ENCODE data around the gene APC.
"Not testable (repeated sequence)": the region's sequence is repeated elsewhere in the genome, so short reads cannot be mapped to it uniquely, and the experiment has no call there.

Gene APC

GRCh38 chr5:112787896-112788295 is 50.2 kb downstream of the APC start:
- no peak for FAIRE-seq

- FAIRE-seq = no peak
Measured at GRCh38 chr5:112793201-112793600, 55.5 kb downstream of the APC start.

GRCh38 chr5:112794410-112794809 is 56.7 kb downstream of the APC start:
- FAIRE-seq = no peak

GRCh38 chr5:112795342-112795741 is 57.7 kb downstream of the APC start:
- FAIRE-seq = no peak

GRCh38 chr5:112795944-112796678 is 58.4 kb downstream of the APC start:
- FAIRE-seq = no peak

- no peak for FAIRE-seq
Measured at GRCh38 chr5:112799661-112800060, 62.0 kb downstream of the APC start.

GRCh38 chr5:112800891-112801290 is 63.2 kb downstream of the APC start:
- no peak for FAIRE-seq

- FAIRE-seq = no peak
Measured at GRCh38 chr5:112811023-112811422, 73.3 kb downstream of the APC start.

GRCh38 chr5:112812549-112812948 is 74.9 kb downstream of the APC start:
- no peak for FAIRE-seq

GRCh38 chr5:112820246-112820645 is 82.6 kb downstream of the APC start:
- FAIRE-seq = no peak

- FAIRE-seq = no peak
Measured at GRCh38 chr5:112822456-112822855, 84.8 kb downstream of the APC start.

- no peak for FAIRE-seq
Measured at GRCh38 chr5:112823181-112823580, 85.5 kb downstream of the APC start.

GRCh38 chr5:112823656-112824055 is 86.0 kb downstream of the APC start:
- no peak for FAIRE-seq

GRCh38 chr5:112824197-112824596 is 86.5 kb downstream of the APC start:
- FAIRE-seq = no peak

GRCh38 chr5:112830378-112830777 is 92.7 kb downstream of the APC start:
- FAIRE-seq = no peak

GRCh38 chr5:112833971-112834370 is 96.3 kb downstream of the APC start:
- FAIRE-seq = no peak

- no peak for FAIRE-seq
Measured at GRCh38 chr5:112844489-112844888, 106.8 kb downstream of the APC start.

- no peak for FAIRE-seq
Measured at GRCh38 chr5:112846556-112846955, 108.9 kb downstream of the APC start.

GRCh38 chr5:112847306-112847705 is 109.6 kb downstream of the APC start:
- no peak for FAIRE-seq

- FAIRE-seq = no peak
Measured at GRCh38 chr5:112848116-112848811, 110.6 kb downstream of the APC start.

- FAIRE-seq = no peak
Measured at GRCh38 chr5:112849912-112850311, 112.2 kb downstream of the APC start.

GRCh38 chr5:112854651-112855050 is 117.0 kb downstream of the APC start:
- no peak for FAIRE-seq

GRCh38 chr5:112857866-112858265 is 120.2 kb downstream of the APC start:
- no peak for FAIRE-seq

- FAIRE-seq = not testable (repeated sequence)
Measured at GRCh38 chr5:112860571-112860928, 122.9 kb downstream of the APC start.
